HG03457 (cell line): ENCODE data around the gene RPS13.
"Not testable (repeated sequence)": the region's sequence is repeated elsewhere in the genome, so short reads cannot be mapped to it uniquely, and the experiment has no call there.

Experiments
- ATAC-seq: cut with Tn5 transposase; IDR thresholded peaks from one replicate; pipeline ENCODE4 v1.9.1; 2021; ENCODE audit warnings: moderate number of reproducible peaks; ENCODE audit not compliant: unreplicated experiment

Gene RPS13

GRCh38 chr11:17036666-17037658 is 40.5 kb downstream of the RPS13 start:
- no peak for ATAC-seq

GRCh38 chr11:17034027-17034426 is 43.4 kb downstream of the RPS13 start:
- not testable (repeated sequence) for ATAC-seq

GRCh38 chr11:17026487-17027082 is 50.9 kb downstream of the RPS13 start:
- no peak for ATAC-seq

GRCh38 chr11:17024924-17025323 is 52.5 kb downstream of the RPS13 start:
- ATAC-seq = no peak
